Skin epidermis (tissue), 12 donors: ENCODE measurements around the gene CNOT3.
A peak's percentile ranks its signal among the peaks of the same experiment; 100 is the strongest.

Experiments
- H3K27ac ChIP-seq, 21 experiments: fragments of 200-600 bp; sonication (generic) in 11 of 21; one replicate each; pipeline ENCODE4 v1.5.0; 2020; ENCODE audit warnings: mild to moderate bottlenecking in 3 of 21, inconsistent platforms in 2 of 21, moderate library complexity in 2 of 21
- H3K4me3 ChIP-seq, 7 experiments: fragments of 200-600 bp; sonication (generic) in 2 of 7; one replicate each; pipeline ENCODE4 v1.5.0; 2020; ENCODE audit warnings: inconsistent platforms in 2 of 7, mild to moderate bottlenecking in 2 of 7, moderate library complexity in 1 of 7

Gene CNOT3

DNA sequence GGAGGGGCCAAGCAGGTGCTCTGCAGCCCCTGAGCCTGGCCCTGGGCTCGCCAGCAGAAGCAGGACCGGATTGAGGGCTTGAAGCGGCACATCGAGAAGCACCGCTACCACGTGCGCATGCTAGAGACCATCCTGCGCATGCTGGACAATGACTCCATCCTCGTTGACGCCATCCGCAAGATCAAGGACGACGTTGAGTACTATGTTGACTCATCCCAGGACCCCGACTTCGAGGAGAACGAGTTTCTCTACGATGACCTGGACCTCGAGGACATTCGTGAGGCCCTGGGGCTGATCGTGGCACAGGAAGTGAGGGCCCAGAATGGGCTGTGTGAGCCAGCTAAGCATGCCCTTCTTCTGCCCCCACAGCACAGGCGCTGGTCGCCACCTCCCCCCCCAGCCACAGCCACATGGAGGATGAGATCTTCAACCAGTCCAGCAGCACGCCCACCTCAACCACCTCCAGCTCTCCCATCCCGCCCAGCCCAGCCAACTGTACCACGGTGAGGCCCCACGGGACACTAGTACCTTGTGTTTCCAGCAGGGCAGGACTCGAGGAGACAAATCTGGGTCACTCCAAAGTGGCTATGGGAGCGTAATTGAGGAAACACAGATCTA, 8.1 kb downstream of the CNOT3 start:
- Histone ChIP-seq H3K4me3 (no peak overlapping the region), H3K27ac (peak overlapping the region in 1 of 21 experiments; percentile 2)

DNA sequence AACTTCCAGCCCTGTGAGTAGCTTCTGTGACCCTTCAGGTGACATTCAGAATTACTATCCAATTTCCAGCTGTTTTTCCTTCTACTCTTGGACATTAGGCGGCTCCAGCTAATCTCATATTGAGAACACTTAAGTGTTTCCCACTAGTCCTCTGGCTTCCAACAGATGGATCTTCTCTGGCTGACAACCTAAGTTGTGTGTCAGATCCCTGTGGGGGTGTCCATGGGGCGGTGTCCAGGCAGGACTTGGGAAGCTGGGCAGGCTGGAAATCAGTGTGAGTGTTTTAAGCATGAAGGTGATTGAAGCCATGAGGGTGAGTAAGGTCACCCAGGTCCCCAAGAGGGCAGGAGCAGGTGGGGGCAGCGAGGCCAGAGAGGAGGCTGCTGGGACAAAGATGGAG, 10.1 kb downstream of the CNOT3 start:
- no peak overlapping the region for H3K27ac ChIP-seq

DNA sequence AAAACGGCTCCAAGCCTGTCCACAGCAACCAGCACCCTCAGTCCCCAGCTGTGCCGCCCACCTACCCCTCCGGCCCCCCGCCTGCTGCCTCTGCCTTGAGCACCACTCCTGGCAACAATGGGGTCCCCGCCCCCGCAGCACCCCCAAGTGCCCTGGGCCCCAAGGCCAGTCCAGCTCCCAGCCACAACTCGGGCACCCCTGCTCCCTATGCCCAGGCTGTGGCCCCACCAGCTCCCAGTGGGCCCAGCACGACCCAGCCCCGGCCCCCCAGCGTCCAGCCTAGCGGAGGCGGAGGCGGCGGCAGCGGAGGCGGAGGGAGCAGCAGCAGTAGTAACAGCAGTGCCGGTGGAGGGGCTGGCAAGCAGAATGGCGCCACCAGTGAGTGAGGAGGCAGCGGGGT, 10.6 kb downstream of the CNOT3 start:
- H3K27ac ChIP-seq, result no peak overlapping the region
- no peak overlapping the region for H3K4me3 ChIP-seq

More for the DNA sequence above, 10.1 kb downstream of the CNOT3 start:
- no peak overlapping the region for H3K4me3 ChIP-seq

DNA sequence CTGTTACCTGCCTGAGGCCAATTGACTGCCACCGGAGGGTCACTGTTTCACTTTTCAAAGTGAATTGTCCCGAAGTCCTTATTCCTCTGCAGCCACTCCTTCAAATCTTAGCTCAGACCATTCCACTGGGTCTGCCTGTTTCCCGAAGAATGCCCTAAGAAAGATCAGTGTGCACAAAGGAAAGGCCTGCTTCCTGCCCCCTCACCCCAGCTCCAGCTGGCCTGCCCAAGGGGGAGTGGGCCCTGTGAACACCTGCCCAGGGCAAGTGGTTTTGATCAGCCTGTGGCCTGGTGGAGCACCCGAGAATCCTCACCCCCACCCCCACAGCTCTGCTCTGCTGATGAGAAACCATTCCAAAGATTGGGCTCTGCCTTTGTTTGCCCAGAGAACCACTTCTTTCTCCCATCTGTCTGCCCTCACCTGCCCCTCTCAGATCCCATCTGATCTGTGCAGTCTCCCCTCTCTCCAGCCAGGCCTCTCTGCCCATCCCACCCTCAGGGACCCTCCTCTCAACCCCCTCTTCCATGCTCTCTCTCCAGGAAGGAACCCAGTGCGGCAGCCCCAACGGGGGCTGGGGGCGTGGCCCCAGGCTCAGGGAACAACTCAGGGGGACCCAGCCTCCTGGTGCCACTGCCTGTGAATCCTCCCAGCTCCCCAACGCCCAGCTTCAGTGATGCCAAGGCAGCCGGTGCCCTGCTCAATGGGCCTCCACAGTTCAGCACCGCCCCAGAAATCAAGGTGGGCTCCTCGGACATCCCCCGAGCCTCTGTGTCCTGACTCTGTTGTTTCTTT, 11.7 kb downstream of the CNOT3 start:
- H3K4me3 ChIP-seq, result no peak overlapping the region
- peak overlapping the region in 1 of 21 experiments; percentile 13 for H3K27ac ChIP-seq

DNA sequence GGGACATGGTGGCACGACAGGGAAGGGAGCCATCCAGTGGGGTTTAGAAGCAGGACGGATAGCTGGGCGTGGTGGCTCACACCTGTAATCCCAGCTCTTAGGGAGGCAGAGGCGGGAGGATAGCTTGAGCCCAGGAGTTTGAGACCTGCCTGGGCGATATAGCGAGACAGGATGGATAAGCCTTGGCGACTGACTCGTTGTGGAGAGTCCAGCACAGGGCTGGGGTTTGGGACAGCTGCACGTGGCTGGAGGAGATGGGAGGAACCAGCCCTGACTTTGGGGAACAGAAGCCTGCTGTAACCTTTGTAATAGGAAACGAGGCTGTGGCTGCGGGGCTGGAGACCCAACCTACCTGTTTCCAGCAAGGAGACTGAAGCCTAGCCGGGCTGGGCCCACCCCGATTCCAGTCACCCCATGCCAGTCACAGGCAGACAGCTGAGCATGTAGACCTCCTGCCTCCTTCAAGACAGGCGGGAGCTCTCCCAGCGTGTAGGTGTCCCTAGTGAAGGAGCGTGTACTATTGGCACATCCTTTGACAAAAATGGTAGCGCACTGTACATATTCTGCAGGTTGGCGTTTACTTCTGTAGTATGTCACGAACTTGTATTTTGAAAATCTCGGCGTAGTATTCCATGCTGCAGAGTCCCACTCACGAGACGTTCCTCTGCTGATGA, 13.9 kb downstream of the CNOT3 start:
- Histone ChIP-seq H3K4me3 (no peak overlapping the region), H3K27ac (no peak overlapping the region)

DNA sequence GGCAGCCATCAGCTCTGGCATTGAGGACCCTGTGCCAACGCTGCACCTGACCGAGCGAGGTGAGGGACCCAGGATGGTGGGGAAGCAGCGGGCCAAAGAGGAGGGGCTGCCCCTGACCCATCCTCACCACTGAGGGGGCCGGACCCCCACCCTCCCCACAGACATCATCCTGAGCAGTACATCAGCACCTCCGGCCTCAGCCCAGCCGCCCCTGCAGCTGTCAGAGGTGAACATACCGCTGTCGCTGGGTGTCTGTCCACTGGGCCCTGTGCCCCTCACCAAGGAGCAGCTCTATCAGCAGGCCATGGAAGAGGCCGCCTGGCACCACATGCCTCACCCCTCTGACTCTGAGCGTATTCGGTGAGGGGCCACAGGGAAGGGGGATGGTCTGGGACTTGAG, 14.7 kb downstream of the CNOT3 start:
- no peak overlapping the region for H3K27ac ChIP-seq
- H3K4me3 ChIP-seq, result no peak overlapping the region

DNA sequence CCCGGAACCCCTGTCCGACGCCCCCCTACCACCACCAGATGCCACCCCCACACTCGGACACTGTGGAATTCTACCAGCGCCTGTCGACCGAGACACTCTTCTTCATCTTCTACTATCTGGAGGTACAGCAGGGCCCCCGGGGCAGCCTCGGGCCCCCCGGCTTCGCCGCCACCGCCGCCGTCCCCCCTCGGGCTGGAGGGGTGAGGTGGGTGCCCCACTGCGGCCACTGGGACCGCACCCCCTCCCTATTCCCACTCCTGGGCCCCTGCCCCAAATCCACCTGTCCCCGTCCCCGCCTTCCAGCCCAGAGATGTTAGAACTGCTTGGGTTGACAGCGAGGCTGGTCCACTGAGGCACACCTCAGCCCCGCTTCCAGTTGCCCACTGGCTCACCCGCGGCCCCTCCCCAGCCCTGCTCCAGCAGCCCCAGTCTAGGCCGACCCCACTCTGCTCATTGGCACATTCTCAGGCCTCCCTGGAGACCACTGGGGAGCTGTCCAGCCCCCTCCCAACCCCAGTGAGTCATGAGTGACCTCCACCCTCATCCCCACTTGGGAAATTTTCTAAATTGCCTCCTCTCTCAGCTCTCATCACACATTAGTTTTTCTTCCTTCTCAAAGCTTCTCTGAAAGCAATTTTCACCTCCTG, 15.4 kb downstream of the CNOT3 start:
- peak overlapping the region in 2 of 21 experiments; percentile 25 to 27 for H3K27ac ChIP-seq
- H3K4me3 ChIP-seq, result no peak overlapping the region

DNA sequence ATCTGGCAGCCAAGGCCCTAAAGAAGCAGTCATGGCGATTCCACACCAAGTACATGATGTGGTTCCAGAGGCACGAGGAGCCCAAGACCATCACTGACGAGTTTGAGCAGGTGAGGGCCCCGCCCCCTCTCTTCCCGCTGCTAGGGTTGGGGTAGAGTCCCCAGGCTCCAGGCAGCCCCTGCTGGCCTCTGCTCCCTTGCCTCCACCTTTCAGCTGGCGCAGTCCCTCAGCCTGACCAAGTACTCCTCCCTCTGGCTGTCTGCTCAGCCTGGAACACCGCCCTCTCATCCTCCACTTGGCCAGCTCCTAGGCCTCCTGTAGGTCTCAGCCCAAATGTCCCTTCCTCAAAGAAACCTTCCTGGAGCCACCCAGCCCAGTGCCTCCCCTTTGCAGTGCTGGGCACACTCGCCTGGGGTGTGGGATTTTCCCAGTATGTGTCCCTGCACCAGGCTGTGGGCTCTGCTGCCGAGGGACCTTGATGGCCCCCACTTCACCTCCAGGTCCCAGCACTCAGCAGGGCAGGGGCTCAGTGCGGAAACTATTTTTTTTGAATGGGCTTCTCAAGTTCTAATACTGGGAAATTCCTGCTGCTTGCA, 16.3 kb downstream of the CNOT3 start:
- Histone ChIP-seq H3K27ac (peak overlapping the region in 5 of 21 experiments; percentile 25 to 52 (median 28)), H3K4me3 (no peak overlapping the region)

DNA sequence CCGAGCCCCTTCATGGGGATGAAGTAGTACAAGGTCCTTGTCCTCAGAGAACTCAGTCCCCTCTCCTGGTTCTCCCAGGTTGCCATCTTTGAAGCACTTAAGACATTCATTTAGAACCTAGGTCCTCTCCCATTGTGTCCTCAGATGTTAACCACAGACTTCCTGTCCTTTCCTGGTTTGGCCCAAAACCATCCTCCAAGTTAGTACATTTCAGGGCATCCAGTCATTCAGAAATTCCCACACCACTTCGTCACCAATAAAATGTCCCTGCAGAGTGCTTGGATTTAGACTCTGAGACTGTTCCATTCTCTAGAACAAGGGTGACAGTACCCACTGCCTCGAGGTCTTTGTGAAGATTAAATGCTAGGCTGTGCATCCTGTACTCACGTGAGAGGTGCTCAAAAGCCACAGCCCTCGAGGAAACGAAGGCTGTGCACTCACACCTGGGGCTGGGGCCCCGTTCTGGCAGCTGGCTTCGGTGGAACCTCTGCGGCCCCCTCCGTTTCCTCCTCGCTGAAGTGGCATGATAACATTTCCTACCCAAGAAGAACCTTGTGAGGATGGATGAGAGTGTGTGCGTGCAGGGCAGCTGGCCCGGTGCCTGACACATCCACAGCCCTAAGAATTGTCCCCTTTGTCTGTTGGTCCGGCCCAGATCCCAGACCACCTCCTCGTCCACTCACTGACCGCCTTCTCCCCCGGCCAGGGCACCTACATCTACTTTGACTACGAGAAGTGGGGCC, 17.2 kb downstream of the CNOT3 start:
- Histone ChIP-seq H3K27ac (peak overlapping the region in 5 of 21 experiments; percentile 6 to 55 (median 35)), H3K4me3 (no peak overlapping the region)

DNA sequence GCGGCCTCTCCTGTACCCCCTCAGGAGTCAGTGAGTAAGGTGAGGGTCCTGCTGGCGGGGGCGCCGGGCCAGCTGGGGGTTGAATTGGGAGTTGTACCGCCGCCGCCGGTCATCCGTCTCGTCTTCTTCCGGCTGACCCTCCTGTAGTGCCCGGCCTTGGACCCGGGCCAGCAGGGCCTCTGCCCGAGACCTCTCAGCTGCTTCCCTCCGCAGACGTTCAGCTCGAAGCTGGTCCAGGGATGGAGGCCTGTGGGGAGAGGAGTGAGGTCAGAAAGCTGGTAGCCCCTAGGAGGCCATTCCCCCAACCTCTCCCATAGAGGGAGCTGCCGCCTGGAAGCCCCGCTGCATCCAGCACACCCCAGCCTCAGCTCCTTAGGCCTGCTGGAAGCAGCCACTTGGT, 18.1 kb downstream of the CNOT3 start:
- H3K4me3 ChIP-seq, result no peak overlapping the region
- peak overlapping the region in 2 of 21 experiments; percentile 54 to 55 for H3K27ac ChIP-seq

DNA sequence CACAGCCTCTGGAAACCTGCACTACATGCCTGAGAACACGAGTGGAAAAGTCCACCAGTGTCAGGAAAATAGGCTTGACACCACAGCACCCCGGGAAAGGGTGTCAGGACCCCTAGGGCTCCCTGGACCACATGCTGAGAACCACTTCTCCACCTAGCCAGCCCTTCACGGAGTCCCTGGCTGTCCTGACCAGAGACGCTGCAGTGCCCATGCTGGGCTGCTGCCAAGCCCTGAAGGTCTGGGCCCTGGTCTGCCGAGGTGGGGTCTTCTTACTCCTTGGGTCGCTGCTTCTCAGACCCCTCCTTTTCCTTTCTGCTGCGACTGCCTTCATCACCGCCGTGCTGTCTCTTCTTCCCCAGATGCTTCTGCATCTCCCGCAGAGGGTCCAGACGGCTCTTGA, 18.9 kb downstream of the CNOT3 start:
- Histone ChIP-seq H3K27ac (no peak overlapping the region), H3K4me3 (no peak overlapping the region)

DNA sequence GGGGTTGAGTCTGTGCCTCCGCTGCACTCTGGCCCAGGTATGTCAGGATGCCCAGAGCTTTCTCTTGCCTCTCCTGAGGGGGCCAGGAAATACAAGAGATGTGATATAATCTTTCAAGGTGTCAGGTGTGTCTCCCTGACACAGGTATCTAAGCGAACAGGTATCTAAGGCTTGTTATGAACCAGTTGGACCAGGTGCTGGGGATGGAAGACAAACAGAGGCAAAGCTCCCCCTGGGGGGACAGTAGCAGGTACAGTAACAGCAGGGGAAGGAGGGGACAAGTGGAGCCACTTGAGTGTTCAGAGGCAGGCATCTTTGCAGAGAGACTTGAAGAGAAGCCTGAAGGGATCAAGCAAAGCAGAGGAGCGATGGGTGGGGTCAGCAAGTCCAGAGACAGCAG, 19.4 kb downstream of the CNOT3 start:
- no peak overlapping the region for H3K27ac ChIP-seq

DNA sequence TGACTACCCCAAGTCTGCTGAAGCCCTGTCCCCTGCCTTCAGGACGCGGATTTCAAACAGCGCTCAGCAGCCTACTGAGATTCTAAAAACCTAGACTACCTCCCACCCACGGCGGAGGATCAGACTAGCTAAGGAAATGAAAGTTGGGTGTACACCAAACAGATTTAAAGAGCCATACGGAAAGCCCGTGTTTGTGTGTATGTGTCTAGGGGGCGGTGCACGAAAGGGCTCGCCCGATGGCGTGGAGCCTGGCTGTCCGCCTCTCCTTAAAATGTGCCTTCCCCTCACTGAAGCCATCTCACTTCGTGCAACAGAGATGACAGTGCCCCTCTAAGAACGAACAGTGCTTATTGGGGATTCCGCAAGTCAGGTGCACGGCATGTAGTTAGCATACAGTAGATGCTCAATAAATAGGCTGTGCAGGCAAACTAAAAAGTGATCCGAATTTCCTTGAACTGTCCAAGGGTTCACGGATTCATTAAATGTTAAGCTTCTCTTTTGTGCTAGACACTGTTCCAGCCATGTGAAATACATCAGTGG, 21.3 kb downstream of the CNOT3 start:
- peak overlapping the region in 20 of 21 experiments; percentile 79 to 99 (median 96) for H3K27ac ChIP-seq
- H3K4me3 ChIP-seq, result peak overlapping the region; percentile 56 to 77 (median 70)

More for the DNA sequence above, 19.4 kb downstream of the CNOT3 start:
- H3K4me3 ChIP-seq, result no peak overlapping the region

DNA sequence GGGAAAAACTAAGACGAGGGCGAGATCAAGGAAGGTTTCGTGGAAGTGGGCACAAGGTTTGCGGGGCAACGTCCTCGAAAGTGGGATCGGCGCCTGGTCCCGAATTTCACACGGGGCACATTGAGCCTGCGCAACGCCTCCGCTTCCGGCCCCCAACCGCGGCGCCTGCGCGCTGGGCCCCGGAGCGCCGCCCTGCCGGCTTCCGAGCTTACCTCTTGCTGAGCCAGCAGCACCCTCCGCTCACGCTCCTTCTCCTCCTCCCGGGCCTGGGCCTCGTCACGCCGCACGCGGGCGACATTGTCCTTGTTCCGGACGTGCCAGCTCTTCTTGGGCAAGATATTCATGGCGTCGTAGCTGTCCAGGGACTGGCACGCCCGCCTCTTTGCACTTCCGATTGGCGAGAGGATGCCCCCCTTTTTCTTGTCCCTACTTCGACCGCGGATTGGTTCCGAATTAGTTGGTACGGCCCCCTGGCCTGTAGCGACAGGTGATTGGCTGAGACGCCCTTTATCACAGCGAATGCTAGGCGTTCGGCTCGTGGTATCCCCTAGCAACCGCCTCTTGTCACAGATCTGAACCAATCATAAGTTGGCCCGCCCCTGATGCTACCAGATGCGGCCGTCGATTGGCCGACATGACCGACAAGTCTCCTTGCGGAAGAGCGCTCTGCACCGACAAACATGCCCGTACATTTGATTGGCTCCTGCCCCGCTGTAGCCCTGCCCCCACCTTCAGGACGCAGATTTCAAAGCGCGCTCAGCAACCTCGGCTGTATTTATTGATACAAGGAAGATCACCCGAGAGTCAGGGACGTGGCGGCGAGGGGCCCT, 22.0 kb downstream of the CNOT3 start, which contains the start of gene LENG1:
LENG1 (minus strand) TSS at position 370 of the 830 bp plus-strand sequence; CDS start at position 344, 26 bp downstream.
- peak within 1 kb of the TSS; percentile 56 to 77 (median 70) for H3K4me3 ChIP-seq
- H3K27ac ChIP-seq, result peak within 1 kb of the TSS; percentile 76 to 99 (median 96)

DNA sequence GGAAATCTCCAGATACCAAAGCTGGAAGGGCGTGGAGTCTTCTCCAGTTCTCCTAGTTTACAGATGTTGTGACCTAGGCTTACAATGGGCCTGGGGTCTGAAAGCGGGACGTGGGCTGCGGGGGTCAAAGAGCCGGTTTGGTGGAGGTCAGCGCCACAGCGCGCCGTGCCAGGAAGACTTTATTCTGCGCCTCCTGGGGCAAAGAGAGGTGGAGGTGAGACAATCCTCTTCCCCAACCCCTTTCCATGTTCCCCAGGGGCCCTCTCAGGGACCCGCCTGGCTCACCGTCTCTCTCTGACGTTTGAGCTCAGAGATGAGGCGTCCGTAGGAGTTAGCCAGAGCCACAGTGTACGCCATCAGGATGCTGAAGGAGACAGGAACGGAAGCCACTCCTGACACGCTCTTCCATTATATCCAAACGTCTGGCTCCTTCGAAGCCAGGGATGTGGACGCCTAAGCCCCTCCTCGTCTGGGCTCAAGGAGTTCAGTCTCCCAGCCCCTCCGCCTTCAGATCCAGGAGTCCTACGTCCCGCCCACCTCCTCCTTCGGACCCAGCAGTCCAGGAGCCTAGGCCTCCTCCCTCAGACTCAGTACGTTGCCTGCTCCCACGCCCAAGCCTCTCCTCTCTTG, 22.7 kb downstream of the CNOT3 start:
- peak overlapping the region in 20 of 21 experiments; percentile 23 to 90 (median 76) for H3K27ac ChIP-seq
- peak overlapping the region; percentile 34 to 77 (median 44) for H3K4me3 ChIP-seq

DNA sequence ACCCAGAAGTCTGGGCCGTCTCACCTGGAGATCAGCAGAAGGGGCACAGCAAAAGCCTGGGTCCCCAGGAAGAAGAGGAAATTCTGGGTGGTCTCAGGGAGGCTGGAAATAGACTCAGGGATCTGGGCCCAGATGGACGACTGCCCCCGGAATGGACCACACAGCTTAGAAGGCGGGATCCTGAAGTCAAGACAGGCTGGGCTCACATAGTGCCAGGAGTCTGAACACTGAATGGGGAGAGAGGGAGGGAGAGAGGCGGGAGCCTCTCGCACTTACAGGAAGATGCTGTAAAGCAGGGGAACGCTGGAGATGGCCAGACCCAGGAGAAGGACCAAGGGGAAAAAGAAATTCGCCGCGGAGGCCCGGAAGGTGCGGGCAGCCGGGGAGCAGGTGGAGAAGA, 23.3 kb downstream of the CNOT3 start:
- H3K4me3 ChIP-seq, result peak overlapping the region in 5 of 7 experiments; percentile 43 to 77 (median 48)
- H3K27ac ChIP-seq, result peak overlapping the region in 9 of 21 experiments; percentile 1 to 85 (median 64)

DNA sequence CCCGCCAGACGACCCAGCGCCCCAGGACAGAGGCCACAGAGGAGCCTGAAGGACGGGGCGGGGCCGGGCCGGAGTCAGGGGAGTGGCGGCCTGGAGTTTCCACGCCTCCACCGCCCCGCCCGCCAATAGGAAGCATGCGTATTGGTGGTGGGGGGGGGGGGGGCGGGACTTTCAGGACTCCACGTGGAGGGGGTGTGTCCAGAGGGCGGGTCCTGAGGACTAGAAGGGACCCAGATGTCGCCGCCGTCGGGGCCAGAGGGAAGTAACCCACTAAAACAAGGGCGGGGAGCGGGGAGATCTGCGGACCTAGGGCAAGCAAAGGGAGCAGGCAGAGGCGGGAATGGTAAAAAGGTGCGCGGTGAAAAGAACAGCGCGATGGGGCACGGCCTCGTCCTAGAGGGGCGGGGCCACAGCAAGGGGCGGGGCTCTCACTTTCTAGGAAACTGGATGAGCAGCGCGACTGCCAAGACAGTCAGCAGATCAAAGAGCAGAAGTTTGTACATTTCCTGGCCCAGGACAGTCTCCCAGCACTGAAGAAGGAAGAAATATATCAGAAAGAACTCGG, 24.8 kb downstream of the CNOT3 start:
- Histone ChIP-seq H3K27ac (peak overlapping the region in 2 of 21 experiments; percentile 26 to 37), H3K4me3 (peak overlapping the region; percentile 18 to 49 (median 34))
